GM12873 (cell line): ENCODE measurements around the gene GLIS1.

Experiments
- CTCF ChIP-seq: IDR thresholded peaks from 2 replicates; pipeline ENCODE4 v1.5.1; 2012; ENCODE audit warnings: low read depth, mild to moderate bottlenecking, moderate library complexity, low read length, control low read depth; ENCODE audit not compliant: insufficient read depth; ENCODE audit errors: missing control alignments

GLIS1 gene

GRCh38 chr1:53617382-53617781 lies 121.6 kb downstream of the GLIS1 start:
- TF ChIP-seq CTCF, result no peak

GRCh38 chr1:53616927-53617326 lies 122.0 kb downstream of the GLIS1 start:
- TF ChIP-seq CTCF, result no peak

- TF ChIP-seq CTCF, result no peak
These were observed 122.5 kb downstream of the GLIS1 start for GRCh38 chr1:53616511-53616910.

GRCh38 chr1:53615101-53615500 lies 123.9 kb downstream of the GLIS1 start:
- no peak for TF ChIP-seq CTCF

GRCh38 chr1:53614231-53615021 lies 124.5 kb downstream of the GLIS1 start:
- TF ChIP-seq CTCF, result no peak

GRCh38 chr1:53608676-53609075 lies 130.3 kb downstream of the GLIS1 start:
- no peak for TF ChIP-seq CTCF

GRCh38 chr1:53608071-53608470 lies 130.9 kb downstream of the GLIS1 start:
- no peak for TF ChIP-seq CTCF

GRCh38 chr1:53606651-53607051 lies 132.3 kb downstream of the GLIS1 start:
- no peak for TF ChIP-seq CTCF
